ENCODE results near the gene GPR135. TPM values are rescaled to one million over a fixed set of nuclear protein-coding genes. Genes with fewer than 3 reads are reported as not detected.

The GPR135 gene
- total and polyA plus RNA-seq, 2 donors from 2014 or later = 0.77 to 3.0 TPM

DNA sequence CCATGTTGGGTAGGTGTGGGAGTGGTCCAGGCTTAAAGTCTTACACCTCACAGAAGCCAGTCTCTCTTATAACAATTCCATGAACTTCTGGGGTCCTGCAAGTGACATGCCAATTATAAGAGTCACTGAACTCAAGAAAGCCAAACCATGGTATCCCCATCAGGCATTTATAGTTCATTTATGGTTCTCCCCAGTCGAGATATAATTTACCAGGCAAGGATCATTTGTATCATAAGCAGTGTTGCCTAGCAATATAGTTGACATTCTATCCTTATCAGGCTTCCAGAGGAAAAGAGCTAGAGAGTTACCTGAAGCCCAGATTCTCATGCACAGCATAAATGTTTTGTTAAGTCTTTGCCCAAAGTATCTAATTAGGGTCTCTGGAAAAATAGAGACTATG lies 27.2 kb upstream of the GPR135 start:
- DNase-seq (no peak), FAIRE-seq (no peak)
- Histone ChIP-seq H3K36me3 (ENCODE audit: control insufficient read depth in 2 of 3, insufficient read depth in 3 of 3, low read length in 3 of 3) (peaks cover 6 to 25% (median 19%) of the 10 kb centered on the region in 3 donors), H3K27me3 (ENCODE audit: control insufficient read depth, insufficient read depth, low read length) (no peaks in the 10 kb centered on the region), H3K9me3 (ENCODE audit: control insufficient read depth in 2 of 3, insufficient read depth in 1 of 3, low read length in 3 of 3) (no peaks in the 10 kb centered on the region), H3K27ac (ENCODE audit: low read depth in 2 of 2, low read length in 2 of 2) (no peak overlapping the region), H3K4me1 (ENCODE audit: control insufficient read depth in 2 of 3, insufficient read depth in 2 of 3, low read depth in 1 of 3, low read length in 3 of 3) (no peaks in the 10 kb centered on the region), H3K9ac (ENCODE audit: low read length in 3 of 3) (no peak overlapping the region), H3K4me3 (ENCODE audit: low read length in 3 of 3) (no peak overlapping the region)
- TF ChIP-seq CTCF (IDR thresholded peaks at IDR 0.05; ENCODE audit: borderline replicate concordance, extremely low read depth, insufficient read depth) = no peak
- intact Hi-C loops (cut with DNase I) = no loop called here

DNA sequence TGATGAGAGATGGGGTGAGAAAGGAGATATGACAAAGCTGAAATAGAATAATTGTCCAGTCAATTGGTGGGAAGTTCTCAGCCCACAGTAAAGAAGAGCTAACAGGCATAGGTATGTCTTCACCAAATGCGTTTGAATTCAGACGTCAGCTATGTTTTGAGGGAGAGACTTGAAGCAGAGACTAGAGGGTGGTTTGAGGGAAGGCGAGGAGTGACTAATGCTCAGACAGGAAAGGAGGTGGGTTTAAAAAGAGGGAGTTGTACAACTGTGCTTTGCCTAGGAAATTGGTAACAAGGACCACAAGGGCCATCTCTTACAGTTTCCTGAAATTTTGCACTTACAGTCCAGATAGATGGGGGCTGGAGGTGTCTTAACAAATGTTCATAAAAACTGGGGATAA lies 25.6 kb upstream of the GPR135 start:
- Histone ChIP-seq H3K4me1 (ENCODE audit: control insufficient read depth in 2 of 3, insufficient read depth in 2 of 3, low read depth in 1 of 3, low read length in 3 of 3) (peaks cover 0 to 7% (median 0%) of the 10 kb centered on the region in 3 donors), H3K27ac (ENCODE audit: low read depth in 2 of 2, low read length in 2 of 2) (no peak overlapping the region), H3K27me3 (ENCODE audit: control insufficient read depth, insufficient read depth, low read length) (no peaks in the 10 kb centered on the region), H3K9me3 (ENCODE audit: control insufficient read depth in 2 of 3, insufficient read depth in 1 of 3, low read length in 3 of 3) (no peaks in the 10 kb centered on the region), H3K9ac (ENCODE audit: low read length in 3 of 3) (no peak overlapping the region), H3K36me3 (ENCODE audit: control insufficient read depth in 2 of 3, insufficient read depth in 3 of 3, low read length in 3 of 3) (peaks cover 3 to 22% (median 19%) of the 10 kb centered on the region in 3 donors), H3K4me3 (ENCODE audit: low read length in 3 of 3) (no peak overlapping the region)
- TF ChIP-seq CTCF (IDR thresholded peaks at IDR 0.05; ENCODE audit: borderline replicate concordance, extremely low read depth, insufficient read depth) = no peak
- intact Hi-C loops (cut with DNase I) = no loop called here
- FAIRE-seq = no peak
- no peak for DNase-seq

DNA sequence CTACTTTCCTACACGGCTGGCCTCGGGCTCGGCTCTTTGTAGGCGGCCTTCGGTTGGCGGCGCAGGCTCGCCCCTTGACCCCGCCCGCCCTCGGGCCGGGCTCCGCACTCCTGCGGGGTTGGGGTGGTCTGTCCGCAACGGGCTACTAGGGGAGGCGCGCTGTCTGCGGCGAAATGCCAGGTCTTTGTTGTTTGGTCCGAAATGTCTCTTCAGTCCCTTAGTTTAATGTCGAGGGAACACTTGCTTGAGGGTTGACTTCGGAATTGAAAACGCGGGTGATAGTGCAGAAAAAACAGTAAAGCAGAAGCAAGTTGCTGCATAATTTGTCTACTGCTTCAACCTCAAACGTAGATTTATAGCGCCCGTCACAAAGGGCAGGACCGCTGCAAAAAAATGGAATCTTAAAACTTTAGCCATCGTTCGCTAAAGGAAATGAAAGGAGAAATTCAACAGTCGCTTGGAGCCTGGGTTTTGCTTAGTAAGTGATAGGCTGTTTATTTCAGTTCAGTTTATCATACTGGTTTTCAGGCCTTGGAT lies 19.5 kb upstream of the GPR135 start:
- Histone ChIP-seq H3K9me3 (ENCODE audit: control insufficient read depth in 2 of 3, insufficient read depth in 1 of 3, low read length in 3 of 3) (no peaks in the 10 kb centered on the region), H3K36me3 (ENCODE audit: control insufficient read depth in 2 of 3, insufficient read depth in 3 of 3, low read length in 3 of 3) (peaks cover 0 to 9% (median 3%) of the 10 kb centered on the region in 3 donors), H3K27me3 (ENCODE audit: control insufficient read depth, insufficient read depth, low read length) (no peaks in the 10 kb centered on the region), H3K4me1 (ENCODE audit: control insufficient read depth in 2 of 3, insufficient read depth in 2 of 3, low read depth in 1 of 3, low read length in 3 of 3) (peaks cover 0 to 25% (median 18%) of the 10 kb centered on the region in 3 donors), H3K9ac (ENCODE audit: low read length in 3 of 3) (peak overlapping the region; percentile 57 to 91 (median 83)), H3K27ac (ENCODE audit: low read depth in 2 of 2, low read length in 2 of 2) (peak overlapping the region; percentile 90 to 97), H3K4me3 (ENCODE audit: low read length in 3 of 3) (peak overlapping the region; percentile 84 to 97 (median 94))
- DNase-seq (no peak), FAIRE-seq (no peak)
- intact Hi-C loops (cut with DNase I) = no loop called here
- no peak for TF ChIP-seq CTCF (IDR thresholded peaks at IDR 0.05; ENCODE audit: borderline replicate concordance, extremely low read depth, insufficient read depth)

All from kidney (tissue), 14 donors.